K562 (cell line): ENCODE results near the gene SNAP23. TPM values are rescaled to one million over a fixed set of nuclear protein-coding genes. Genes with fewer than 3 reads are reported as not detected.

ENCODE experiments used
- ATAC-seq: fragments of 200-7000 bp; cut with Tn5 transposase; 3 replicates; pipeline ENCODE4 v1.9.1; 2020; ENCODE audit warnings: moderate library complexity
- BruUV-seq: library from RNA; stranded (reverse); fragments of 400-500 nt; replicated peaks from 2 replicates; lab custom pipeline; 2021; lab: Mats Ljungman, UMichigan
- CTCF ChIA-PET: fragments of 300-600 bp; formaldehyde crosslinking; extraction: SDS; loops from one replicate; lab custom pipeline; 2021; ENCODE audit warnings: low intra/inter-chr PET ratio; lab: Yijun Ruan, JAX
- POLR2A ChIA-PET: fragments of 300-600, 350-650 bp; sonication (Branson Sonifier 250); formaldehyde crosslinking; extraction: SDS; loops from one replicate; lab custom pipeline; 2021; ENCODE audit warnings: antibody characterized with exemption, inconsistent platforms; lab: Yijun Ruan, JAX
- DNase-seq, 4 experiments: peaks; one replicate each; pipeline versions ENCODE4 v3.0.0 to v3.0.0-alpha.2; 2011 to 2018; ENCODE audit warnings: low spot score in 3 of 4, mixed read lengths in 3 of 4; ENCODE audit errors: extremely low read depth in 1 of 4
- FAIRE-seq: peaks from 2 replicates; lab custom pipeline; 2011; peaks lifted over from hg19 to GRCh38; lab: Jason Lieb, UNC
- H2AFZ ChIP-seq: 2 replicates; pipeline ENCODE4 v1.6.0; 2011; ENCODE audit warnings: low read depth, low read length, control low read depth, inconsistent platforms
- H3K27ac ChIP-seq: fragments of 200-600 bp; 3 replicates; pipeline ENCODE4 v1.8.0; 2011; ENCODE audit warnings: low read depth, mild to moderate bottlenecking, control low read depth, inconsistent platforms, low read length, moderate library complexity, mixed read lengths; ENCODE audit errors: extremely low read depth
- H3K27me3 ChIP-seq, 2 experiments: fragments of 300-600 bp in 1 of 2; 2 replicates in 1 of 2; 3 replicates in 1 of 2; pipeline versions ENCODE4 v1.6.0 to v1.8.0; 2011; ENCODE audit warnings: inconsistent platforms in 2 of 2, low read length in 2 of 2, mild to moderate bottlenecking in 1 of 2, mixed read lengths in 1 of 2, moderate library complexity in 1 of 2; ENCODE audit not compliant: control insufficient read depth in 2 of 2, insufficient read depth in 2 of 2
- H3K36me3 ChIP-seq: fragments of 300-600 bp; 3 replicates; pipeline ENCODE4 v1.8.0; 2011; ENCODE audit warnings: mild to moderate bottlenecking, low read length, inconsistent platforms; ENCODE audit not compliant: control insufficient read depth, insufficient read depth
- H3K4me1 ChIP-seq, 2 experiments: fragments of 200-600 bp in 1 of 2; replicated peaks in 1 of 2; 2 replicates in 1 of 2; 3 replicates in 1 of 2; pipeline versions ENCODE4 v1.5.1 to v1.8.0; 2011; ENCODE audit warnings: inconsistent platforms in 2 of 2, low read length in 2 of 2, mild to moderate bottlenecking in 1 of 2, mixed read lengths in 1 of 2, moderate library complexity in 1 of 2; ENCODE audit not compliant: control insufficient read depth in 2 of 2, insufficient read depth in 2 of 2
- H3K4me2 ChIP-seq: 2 replicates; pipeline ENCODE4 v1.6.1; 2011; ENCODE audit warnings: low read length, control low read depth, inconsistent platforms, mixed read lengths; ENCODE audit not compliant: insufficient read depth
- H3K4me3 ChIP-seq: fragments of 200-600 bp; sonication (generic), shearing (Covaris generic); 2 replicates; pipeline ENCODE4 v1.5.1; 2016; ENCODE audit warnings: control low read depth, inconsistent platforms
- H3K79me2 ChIP-seq: fragments of 200-600 bp; 3 replicates; pipeline ENCODE4 v1.8.0; 2011; ENCODE audit warnings: low read length, inconsistent platforms; ENCODE audit not compliant: control insufficient read depth, insufficient read depth
- H3K9ac ChIP-seq, 2 experiments: 2 replicates each; pipeline versions ENCODE4 v1.6.0 to v1.6.1; 2011; ENCODE audit warnings: low read depth in 2 of 2, low read length in 2 of 2, control low read depth in 1 of 2, inconsistent platforms in 1 of 2, mild to moderate bottlenecking in 1 of 2, mixed read lengths in 1 of 2; ENCODE audit not compliant: insufficient read depth in 1 of 2
- H3K9me1 ChIP-seq: one replicate; pipeline ENCODE4 v1.6.0; 2011; ENCODE audit warnings: inconsistent platforms, mild to moderate bottlenecking, low read length, moderate library complexity; ENCODE audit not compliant: control insufficient read depth, insufficient read depth
- H3K9me3 ChIP-seq: replicated peaks from 2 replicates; pipeline ENCODE4 v1.5.1; 2011; ENCODE audit warnings: low read depth, low read length, inconsistent platforms; ENCODE audit not compliant: control insufficient read depth, insufficient read depth
- H4K20me1 ChIP-seq: replicated peaks from 2 replicates; pipeline ENCODE4 v1.6.1; 2011; ENCODE audit warnings: low read length, inconsistent platforms, mixed read lengths; ENCODE audit not compliant: control insufficient read depth, insufficient read depth
- CBX8 ChIP-seq: fragments of 200-600 bp; sonication (generic); IDR thresholded peaks from 2 replicates; pipeline ENCODE4 v1.6.1; 2012; ENCODE audit warnings: borderline replicate concordance, mixed run types, low read depth, mild to moderate bottlenecking, moderate library complexity, mixed read lengths, low read length, control low read depth, inconsistent platforms; ENCODE audit not compliant: poor library complexity, severe bottlenecking; ENCODE audit errors: extremely low read depth
- CEBPZ ChIP-seq: fragments of 150-350 bp; IDR thresholded peaks from 2 replicates; pipeline ENCODE4 v1.6.1; 2014; ENCODE audit warnings: low read depth, mild to moderate bottlenecking, low read length, borderline replicate concordance
- E2F3 ChIP-seq: fragments of 250-450 bp; sonication (Bioruptor Pico); IDR thresholded peaks from 2 replicates; pipeline ENCODE4 v1.4.0; 2020; ENCODE audit warnings: mild to moderate bottlenecking
- GMEB1 ChIP-seq: fragments of 250-450 bp; sonication (Bioruptor Pico); IDR thresholded peaks from 2 replicates; pipeline ENCODE4 v1.4.0; 2020; ENCODE audit warnings: mild to moderate bottlenecking
- HLTF ChIP-seq: fragments of 450-650 bp; IDR thresholded peaks from 2 replicates; pipeline ENCODE4 v1.6.1; 2016
- NR2F6 ChIP-seq: fragments of 450-650 bp; formaldehyde crosslinking; IDR thresholded peaks from 2 replicates; pipeline ENCODE4 v1.4.0; 2020; ENCODE audit warnings: mild to moderate bottlenecking
- POLR2G ChIP-seq: fragments of 200-400 bp; formaldehyde crosslinking; IDR thresholded peaks from 2 replicates; pipeline ENCODE4 v1.6.1; 2017; ENCODE audit warnings: low read depth, mild to moderate bottlenecking, antibody characterized with exemption, low read length, moderate library complexity
- SETDB1 ChIP-seq: IDR thresholded peaks from one replicate; pipeline ENCODE4 v1.6.1; 2012; ENCODE audit warnings: low read length, control low read depth, inconsistent platforms
- SMARCA4 ChIP-seq: fragments of 450-650 bp; IDR thresholded peaks from 2 replicates; pipeline ENCODE4 v1.6.1; 2016
- THAP7 ChIP-seq: fragments of 250-450 bp; sonication (Bioruptor Pico); IDR thresholded peaks from 2 replicates; pipeline ENCODE4 v1.5.0; 2021
- ZEB2 ChIP-seq: fragments of 450-650 bp; IDR thresholded peaks from 2 replicates; pipeline ENCODE4 v1.6.1; 2016
- ZNF134 ChIP-seq: fragments of 250-450 bp; sonication (Bioruptor Pico); conservative IDR thresholded peaks from 2 replicates; pipeline ENCODE4 v1.4.0; 2020
- ZNF23 ChIP-seq: fragments of 250-450 bp; sonication (Bioruptor Pico); IDR thresholded peaks from 2 replicates; pipeline ENCODE4 v1.4.0; 2020; ENCODE audit warnings: mild to moderate bottlenecking
- ZNF263 ChIP-seq: sonication (generic); formaldehyde crosslinking; IDR thresholded peaks from 2 replicates; pipeline ENCODE4 v1.8.0; 2022; ENCODE audit warnings: mild to moderate bottlenecking, missing genetic modification reagents, borderline replicate concordance
- ZNF764 ChIP-seq: fragments of 250-450 bp; sonication (Bioruptor Pico); IDR thresholded peaks from 2 replicates; pipeline ENCODE4 v1.4.0; 2020; ENCODE audit warnings: low read depth, mild to moderate bottlenecking, moderate library complexity
- WGBS: fragments of 100-300 bp; shearing (Covaris generic); methylation state at CpG from one replicate; pipeline ENCODE4 v1.1.6; 2016; ENCODE audit warnings: low coverage, mixed read lengths; ENCODE audit not compliant: insufficient coverage; ENCODE audit errors: missing lambda C conversion rate; 5-methylcytosine and 5-hydroxymethylcytosine counted together
- in situ Hi-C: fragments of 300-500 bp; cut with MboI; formaldehyde crosslinking; loops from 4 replicates; pipeline ENCODE4 v1.15.0; 2018; ENCODE audit warnings: inconsistent platforms, mixed read lengths
- intact Hi-C: fragments of 100-400 bp; cut with micrococcal nuclease; formaldehyde crosslinking; loops from 2 replicates; pipeline ENCODE4 v1.14.2; 2022
- polyA plus RNA-seq, 8 experiments: library from polyadenylated mRNA; depleted of rRNA in 4 of 8; stranded (reverse) in 5 of 8; unstranded in 3 of 8; fragments of >200 nt; fragmentation: Nextera tagmentation in 2 of 8; fragmentation: Illumina TruSeq in 1 of 8; extraction: Ambion mirVana in 2 of 8; extraction: Trizol in 1 of 8; gene quantifications; 2 replicates each; pipeline versions ENCODE4 v1.2.1 to v1.2.3, GENCODE V29; 2011 to 2014; ENCODE audit warnings: inconsistent platforms in 1 of 8, missing spikeins in 1 of 8
- total RNA-seq, 7 experiments: library from RNA; depleted of rRNA in 6 of 7; stranded (reverse); fragments of >200 nt in 6 of 7; fragmentation: Illumina TruSeq in 2 of 7; extraction: Trizol in 2 of 7; gene quantifications; 2 replicates each; pipeline versions ENCODE4 v1.2.1 to v1.2.3, GENCODE V29; 2011 to 2021; ENCODE audit warnings: low replicate concordance in 1 of 7

SNAP23 gene
- total and polyA plus RNA-seq, 9 of the 15 experiments (the other 6 are each of a cell fraction or from before 2014, with no cell fraction given), result 78.9 to 168 (median 117) TPM

- no peaks in the 10 kb centered on the region for H3K9me3 ChIP-seq
- H3K4me1 ChIP-seq, result no peaks in the 10 kb centered on the region
- no peak overlapping the region for H3K27ac ChIP-seq
- H4K20me1 ChIP-seq, result no peaks in the 10 kb centered on the region
- CTCF ChIA-PET, result no interaction called here
- TF ChIP-seq CEBPZ (no peak), THAP7 (CRISPR knock-in tag) (no peak), CBX8 (no peak), ZNF23 (CRISPR knock-in tag) (no peak), ZEB2 (no peak), SETDB1 (no peak), ZNF134 (CRISPR knock-in tag) (no peak), POLR2G (no peak), NR2F6 (CRISPR knock-in tag) (no peak), SMARCA4 (no peak), HLTF (no peak), GMEB1 (no peak), E2F3 (CRISPR knock-in tag) (no peak), ZNF764 (no peak), ZNF263 (CRISPR knock-in tag) (no peak)
- no peaks in the 10 kb centered on the region for H3K27me3 ChIP-seq
- no peaks in the 10 kb centered on the region for H3K79me2 ChIP-seq
- H3K36me3 ChIP-seq, result peaks cover 75% of the 10 kb centered on the region
- no peak overlapping the region for H3K4me3 ChIP-seq
- in situ Hi-C loops (no loop called here), intact Hi-C loops (no loop called here)
- no peak overlapping the region for H3K9ac ChIP-seq
- ATAC-seq (no peak), FAIRE-seq (no peak), DNase-seq (no peak)
- H3K4me2 ChIP-seq, result no peak overlapping the region
- TSS peak; percentile 36 for BruUV-seq
- no peak overlapping the region for H2AFZ ChIP-seq
- POLR2A ChIA-PET, result no interaction called here
- H3K9me1 ChIP-seq, result no peaks in the 10 kb centered on the region
- 99% methylated on average over 4 of the region's 4 CpGs for WGBS
These were observed 45.0 kb upstream of the SNAP23 start for GRCh38 chr15:42450425-42450790.
